ENCODE measurements around the gene NAT9. TPM values are rescaled to one million over a fixed set of nuclear protein-coding genes. Genes with fewer than 3 reads are reported as not detected.

The NAT9 gene
- total and polyA plus RNA-seq, 2 donors (not counting 3 experiments of a cell fraction or from before 2014, with no cell fraction given) = 39.3 to 44.8 TPM

- Histone ChIP-seq H3K27me3 (ENCODE audit: control insufficient read depth in 2 of 2, insufficient read depth in 2 of 2, low read length in 2 of 2) (no peaks in the 10 kb centered on the region), H2AFZ (ENCODE audit: low read depth, low read length) (no peak overlapping the region), H3K36me3 (ENCODE audit: control insufficient read depth in 2 of 2, extremely low read depth in 1 of 2, insufficient read depth in 2 of 2, low read length in 2 of 2) (peaks cover 8 to 10% of the 10 kb centered on the region in 2 experiments), H3K27ac (ENCODE audit: insufficient read depth, low read depth, low read length) (peak overlapping the region; percentile 21), H4K20me1 (replicated peaks; ENCODE audit: control insufficient read depth, extremely low read depth, insufficient read depth, low read length) (no peaks in the 10 kb centered on the region), H3K9me3 (replicated peaks; ENCODE audit: control insufficient read depth, insufficient read depth, low read length) (no peaks in the 10 kb centered on the region), H3K4me3 (replicated peaks in 1 of 3; ENCODE audit: insufficient read depth in 1 of 3, low read depth in 1 of 3, low read length in 3 of 3) (no peak overlapping the region), H3K79me2 (ENCODE audit: control insufficient read depth, insufficient read depth, low read length) (no peaks in the 10 kb centered on the region), H3K4me1 (ENCODE audit: control insufficient read depth, extremely low read depth, insufficient read depth, low read length) (peaks cover 24% of the 10 kb centered on the region), H3K9ac (replicated peaks; ENCODE audit: extremely low read depth, insufficient read depth, low read length) (no peak overlapping the region), H3K9me1 (replicated peaks; ENCODE audit: control insufficient read depth, extremely low read depth, insufficient read depth, low read length) (no peaks in the 10 kb centered on the region), H3K4me2 (ENCODE audit: insufficient read depth, low read length) (no peak overlapping the region)
- TF ChIP-seq CTCF (IDR thresholded peaks at IDR 0.05; ENCODE audit: extremely low read depth in 1 of 2, insufficient read depth in 1 of 2, low read depth in 1 of 2, low read length in 2 of 2) (no peak), FOS (IDR thresholded peaks at IDR 0.05; ENCODE audit: borderline replicate concordance, insufficient read depth, low read length) (no peak), EZH2 (IDR thresholded peaks at IDR 0.05; ENCODE audit: borderline replicate concordance, low read depth, low read length, severe bottlenecking) (no peak), MAX (IDR thresholded peaks at IDR 0.05; ENCODE audit: insufficient read depth, insufficient read length) (no peak), MYC (IDR thresholded peaks at IDR 0.05; ENCODE audit: low read depth, low read length) (no peak)
- no peak for DNase-seq (ENCODE audit: low read depth, low spot score)
- ChIA-PET CTCF (interaction anchor here (1.3 to 14.0 kb wide), 4 partner anchors 45 to 160 kb away, joined by 3 to 325 read pairs (median 6); partner anchors contain the start of gene GRIN2C), POLR2A (interaction anchor here (1.0 kb wide), 1 partner anchor 22 kb away, joined by 10 read pairs; the partner anchor contains the start of gene NAT9)
- dilution Hi-C loops (cut with MboI; ENCODE audit: extremely low pct_ligation_motif_present, low sequenced_read_pairs) (no loop called here), intact Hi-C loops (cut with micrococcal nuclease) (loop anchor here (2.0 kb wide), 1 partner anchor 29 kb away; no protein-coding TSS in a partner anchor)
- BruUV-seq (replicated peaks) = no TSS peak
- no peak for FAIRE-seq
Observed at GRCh38 chr17:74797824-74798223, 21.7 kb upstream of the NAT9 start.

All from endothelial cell of umbilical vein (primary cell).